Stomach (tissue), 4 donors: ENCODE measurements around the gene GLYATL1B.
"Not testable (repeated sequence)": the region's sequence is repeated elsewhere in the genome, so short reads cannot be mapped to it uniquely, and the experiment has no call there.

Experiments used
- CTCF ChIP-seq, 7 experiments: fragments of 450-650 bp in 4 of 7; fragments of 200-600 bp in 3 of 7; sonication (generic) in 3 of 7; IDR thresholded peaks; one replicate each; pipeline ENCODE4 v1.5.1; 2016 to 2019; ENCODE audit warnings: antibody characterized with exemption in 7 of 7, control low read depth in 2 of 7, mild to moderate bottlenecking in 1 of 7
- EP300 ChIP-seq: sonication (generic); formaldehyde crosslinking; IDR thresholded peaks from one replicate; pipeline ENCODE4 v1.6.1; 2017; ENCODE audit warnings: antibody characterized with exemption
- POLR2A ChIP-seq, 4 donors: fragments of 450-650 bp; IDR thresholded peaks; one replicate each; pipeline ENCODE4 v1.6.1; 2016; ENCODE audit warnings: antibody characterized with exemption in 4 of 4, control low read depth in 2 of 4, mild to moderate bottlenecking in 1 of 4, moderate library complexity in 1 of 4
- POLR2AphosphoS5 ChIP-seq, 3 donors: sonication (generic); formaldehyde crosslinking; IDR thresholded peaks; one replicate each; pipeline ENCODE4 v1.6.1; 2016; ENCODE audit warnings: antibody characterized with exemption in 3 of 3

DNA sequence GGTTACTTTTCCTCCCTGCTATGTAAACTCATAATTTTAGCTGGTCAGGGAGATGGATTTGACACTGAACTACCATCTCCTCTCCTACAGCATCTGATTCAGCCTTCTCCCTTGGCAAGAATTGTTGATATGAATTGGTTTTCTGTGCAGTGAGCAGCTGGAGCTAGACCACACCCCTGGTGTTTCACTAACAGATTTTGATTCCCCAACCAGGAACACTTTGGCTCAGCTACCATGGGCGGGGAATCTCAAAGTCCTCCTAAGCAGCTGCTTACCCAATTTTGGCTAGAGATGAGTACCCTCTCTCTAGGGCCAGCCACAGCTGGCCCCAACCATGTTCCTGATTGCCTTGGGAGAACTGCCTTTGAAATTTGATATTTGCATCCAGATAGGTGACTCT is 48.7 kb upstream of the GLYATL1B start:
- not testable (repeated sequence) for TF ChIP-seq CTCF (IDR thresholded peaks at IDR 0.05); POLR2A (IDR thresholded peaks at IDR 0.05); POLR2AphosphoS5 (IDR thresholded peaks at IDR 0.05); EP300
